ENCODE results near the gene CYRIA.

Gene CYRIA

DNA sequence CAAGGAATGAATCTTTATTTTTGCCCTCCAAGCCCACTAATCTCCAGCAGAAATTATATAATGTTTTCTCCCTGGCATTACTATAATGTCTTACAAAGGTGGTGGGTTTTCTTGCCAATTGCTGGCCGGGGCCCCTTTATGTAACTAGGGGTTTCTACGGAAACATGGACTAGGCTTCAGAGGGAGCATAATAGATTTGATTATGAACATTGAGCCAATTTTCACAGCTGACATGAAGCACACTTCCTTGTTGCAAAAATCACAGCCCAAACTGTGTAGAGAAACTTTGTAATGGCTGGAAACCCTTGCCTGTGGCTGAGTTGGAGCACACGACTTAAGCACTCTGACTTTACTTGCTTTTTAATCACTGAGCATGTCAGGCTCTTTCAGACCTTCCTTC, 3.8 kb upstream of the CYRIA start:
- no peak for DNase-seq (ENCODE audit: low read depth in 2 of 2)

DNA sequence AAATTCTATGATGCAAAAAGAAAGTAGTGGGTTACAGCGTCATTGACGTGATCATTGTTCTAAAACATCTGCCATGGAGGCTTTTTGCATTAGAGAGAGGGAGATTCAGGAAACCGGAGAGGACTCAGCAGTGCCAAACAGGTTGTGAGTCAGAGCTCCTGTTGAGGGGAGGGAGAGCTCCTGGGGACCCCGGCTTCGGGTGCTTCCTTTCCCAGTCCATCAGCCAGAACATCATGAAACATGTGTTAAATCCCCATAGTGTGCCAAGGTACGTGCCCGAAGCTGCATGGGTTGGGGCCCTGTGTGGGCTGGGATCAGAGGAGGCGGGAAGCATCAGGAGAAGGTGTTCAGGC, 791 bp upstream of the CYRIA start:
- no peak for DNase-seq (ENCODE audit: low read depth in 2 of 2)

GRCh38 chr2:16664809-16665747, 556 bp downstream of the CYRIA start:
- DNase-seq (ENCODE audit: low read depth in 2 of 2): no peak

DNA sequence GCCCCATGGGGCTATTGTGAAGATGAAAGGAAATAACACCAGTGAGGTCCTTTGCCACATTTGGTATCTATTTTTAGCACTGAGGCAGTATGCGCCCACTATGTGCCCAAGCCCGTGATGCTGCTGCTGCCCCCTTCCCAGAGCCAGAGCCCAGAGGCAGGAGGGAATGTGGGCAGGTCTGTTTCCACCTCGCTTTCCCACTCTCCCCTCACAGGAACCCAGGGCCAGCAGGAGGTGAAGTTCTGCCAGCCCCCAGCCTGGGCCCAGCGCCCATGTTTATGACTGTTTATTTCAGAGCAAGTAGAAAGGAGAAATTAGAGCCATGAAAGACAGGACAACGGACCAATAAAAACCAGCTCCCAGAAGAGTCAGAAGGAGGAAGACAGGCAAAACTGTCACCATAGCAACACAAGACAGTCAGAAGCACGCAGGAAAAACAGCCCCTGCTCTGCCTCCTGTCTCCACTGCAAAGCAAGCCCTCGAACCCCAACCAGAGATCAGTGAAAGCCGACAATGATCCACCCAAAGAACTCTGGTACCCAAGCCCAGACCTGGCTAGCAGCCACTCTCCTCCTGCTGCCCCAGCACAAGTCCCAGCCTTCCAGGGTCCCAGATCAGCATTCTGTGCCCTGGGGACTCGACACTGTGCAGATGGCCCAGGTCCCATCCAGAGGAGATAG, 1.4 kb downstream of the CYRIA start:
- no peak for DNase-seq (ENCODE audit: low read depth in 2 of 2)

- no peak for DNase-seq (ENCODE audit: low read depth in 2 of 2)
Measured at GRCh38 chr2:16663121-16663905, 2.3 kb downstream of the CYRIA start.

GRCh38 chr2:16661936-16662839, 3.4 kb downstream of the CYRIA start:
- DNase-seq (ENCODE audit: low read depth in 2 of 2): no peak

DNA sequence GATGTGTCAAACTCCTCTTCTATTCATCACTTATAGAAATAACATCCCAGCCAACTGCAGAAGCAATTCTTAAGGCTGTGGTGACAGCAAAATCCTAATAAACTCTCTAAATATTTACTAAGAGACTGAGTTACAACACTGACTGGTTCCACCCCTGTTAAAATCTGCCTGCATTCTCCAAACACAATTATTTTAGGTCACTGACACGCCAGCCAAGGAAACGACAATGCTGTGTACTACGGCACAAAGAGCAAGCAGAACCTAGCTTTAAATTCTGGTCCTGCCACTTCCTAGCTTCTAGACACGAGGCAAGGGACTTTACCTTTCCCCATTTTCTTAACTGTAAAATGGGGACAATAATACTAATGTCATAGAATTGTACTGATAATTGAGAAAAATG, 4.1 kb downstream of the CYRIA start:
- no peak for DNase-seq (ENCODE audit: low read depth in 2 of 2)

- DNase-seq (ENCODE audit: low read depth in 2 of 2): no peak
Measured at GRCh38 chr2:16660556-16660955, 5.1 kb downstream of the CYRIA start.

DNA sequence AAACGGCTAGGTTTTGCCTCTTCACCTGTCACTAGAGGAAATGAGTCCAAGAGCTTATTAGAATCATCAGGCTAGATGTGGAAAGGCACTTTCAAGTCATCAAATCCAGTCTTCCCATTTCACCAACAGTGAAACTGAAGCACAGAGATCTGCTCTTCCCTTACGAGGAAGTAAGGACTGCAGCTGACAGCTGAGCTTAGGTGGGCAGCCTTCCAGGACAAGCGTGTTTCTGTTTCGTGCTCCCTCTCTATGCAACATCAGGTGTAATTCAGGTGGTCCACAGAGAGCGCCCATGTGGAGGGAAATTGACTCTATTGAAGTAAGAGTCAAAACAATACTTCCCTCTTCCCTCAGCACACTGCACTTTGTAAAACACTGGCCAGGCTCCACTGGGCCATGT, 5.5 kb downstream of the CYRIA start:
- DNase-seq (ENCODE audit: low read depth in 2 of 2): no peak

GRCh38 chr2:16658076-16658739, 7.4 kb downstream of the CYRIA start:
- no peak for DNase-seq (ENCODE audit: low read depth in 2 of 2)

DNA sequence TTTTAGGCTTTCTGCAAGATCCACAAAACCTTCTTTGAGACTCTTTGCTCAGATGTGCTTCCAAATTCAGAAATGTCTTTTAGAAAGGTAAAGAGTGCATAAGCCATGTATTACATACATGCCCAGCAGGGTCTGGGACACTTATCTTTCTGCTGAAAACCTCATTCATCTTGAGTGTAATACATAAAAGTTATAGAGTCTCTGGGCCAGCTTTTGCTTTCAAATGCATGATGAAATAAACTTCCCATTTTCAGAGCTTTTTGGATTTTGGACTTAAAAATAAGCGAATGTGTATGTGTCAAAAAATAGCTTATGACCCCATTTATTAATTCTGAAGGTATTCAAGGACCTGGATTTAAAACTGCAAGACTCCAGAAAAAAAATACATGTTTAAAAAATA, 8.0 kb downstream of the CYRIA start:
- DNase-seq (ENCODE audit: low read depth in 2 of 2): no peak

GRCh38 chr2:16656784-16657391, 8.7 kb downstream of the CYRIA start:
- DNase-seq (ENCODE audit: low read depth in 2 of 2): no peak

DNA sequence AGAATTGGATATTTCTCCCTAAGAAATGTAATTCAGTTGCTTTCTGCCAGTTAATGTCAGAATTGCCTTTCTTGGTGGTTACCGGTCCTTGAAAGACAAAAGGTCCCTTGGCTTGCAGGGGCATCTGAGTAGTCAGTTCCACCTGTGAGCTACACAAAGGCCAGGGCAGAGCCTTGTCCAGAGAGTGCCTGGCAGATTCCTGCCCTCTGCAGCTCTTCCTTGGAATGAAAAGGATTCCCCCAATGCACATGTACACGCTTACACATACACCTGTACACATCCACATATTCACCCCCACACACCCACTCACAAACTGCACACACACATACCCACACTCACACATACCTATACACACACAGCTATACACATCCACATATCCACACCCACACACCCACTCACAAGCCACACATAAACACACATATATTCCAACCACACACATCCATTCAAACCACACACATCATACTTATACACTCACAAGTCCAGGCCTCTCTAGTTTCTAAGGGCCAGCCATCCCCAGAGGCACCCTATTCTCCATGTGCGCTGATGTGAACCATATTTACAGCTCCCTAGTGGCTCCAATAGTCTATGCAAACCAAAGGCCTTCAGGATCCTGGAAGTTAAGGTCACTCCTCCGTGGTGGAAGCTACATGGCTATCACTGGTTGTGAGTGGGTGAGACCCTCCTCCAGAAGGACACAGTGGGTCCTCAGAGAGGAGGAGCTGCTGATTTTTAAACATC, 9.6 kb downstream of the CYRIA start:
- no peak for DNase-seq (ENCODE audit: low read depth in 2 of 2)

GRCh38 chr2:16655445-16655837, 10.2 kb downstream of the CYRIA start:
- DNase-seq (ENCODE audit: low read depth in 2 of 2): no peak

DNA sequence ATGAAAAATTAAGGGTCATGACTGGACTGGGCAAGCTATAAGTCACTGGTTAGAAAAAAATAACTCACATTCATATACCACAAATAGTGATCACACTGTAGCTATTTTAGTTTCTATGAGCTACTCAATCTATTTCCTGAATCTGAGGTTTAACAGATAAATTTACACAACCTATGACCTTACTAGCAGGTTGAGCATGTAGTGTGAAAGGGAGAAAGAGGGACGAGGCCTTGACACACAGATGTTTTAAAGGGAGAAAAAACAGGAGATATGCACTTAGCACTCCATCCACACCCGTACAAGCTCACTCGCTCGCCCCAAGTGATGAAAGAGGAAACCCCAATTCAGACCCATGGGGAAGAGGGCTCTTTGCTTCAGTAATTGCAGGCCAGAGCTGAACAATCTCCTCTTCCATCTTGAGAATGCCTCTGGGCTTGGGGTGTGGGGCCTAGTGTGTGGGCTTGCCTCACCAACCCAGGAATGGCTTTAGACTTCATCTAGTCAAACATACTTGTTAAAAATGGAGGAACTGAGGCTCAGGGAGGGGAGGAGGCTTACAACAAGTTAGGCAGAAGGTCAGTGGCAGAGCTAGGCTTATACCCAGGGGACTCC, 10.7 kb downstream of the CYRIA start:
- DNase-seq (ENCODE audit: low read depth in 2 of 2): no peak

DNA sequence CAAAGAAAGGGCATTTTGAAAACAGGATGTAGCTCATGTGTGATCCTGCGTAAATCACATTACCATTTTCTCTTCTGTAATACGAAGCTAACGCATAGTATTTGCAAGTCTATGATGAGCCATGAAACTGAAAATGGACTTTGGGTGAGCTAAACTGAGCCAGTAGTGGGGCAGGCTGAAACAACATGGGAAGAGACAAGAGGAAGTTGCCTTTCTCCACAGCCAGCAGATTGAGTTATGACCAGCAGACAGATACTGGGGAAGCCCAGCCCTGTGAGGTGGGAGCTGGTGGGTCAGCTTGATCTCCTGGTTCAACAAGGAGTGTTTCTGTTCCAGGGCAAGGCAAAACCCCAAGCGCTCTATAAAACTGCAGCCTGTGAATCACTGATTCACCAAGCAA, 11.8 kb downstream of the CYRIA start:
- no peak for DNase-seq (ENCODE audit: low read depth in 2 of 2)

- no peak for DNase-seq (ENCODE audit: low read depth in 2 of 2)
Measured at GRCh38 chr2:16653083-16653375, 12.6 kb downstream of the CYRIA start.

- DNase-seq (ENCODE audit: low read depth in 2 of 2): no peak
Measured at GRCh38 chr2:16652296-16653082, 13.1 kb downstream of the CYRIA start.

All from stimulated activated CD8-positive, alpha-beta memory T cell treated with anti-CD3 and anti-CD28 coated beads, Interleukin-2, amount 100 ng/mL, for 48 hours (primary cell).